ENCODE measurements around the gene PITPNB.
A peak's percentile ranks its signal among the peaks of the same experiment; 100 is the strongest.

PITPNB gene

DNA sequence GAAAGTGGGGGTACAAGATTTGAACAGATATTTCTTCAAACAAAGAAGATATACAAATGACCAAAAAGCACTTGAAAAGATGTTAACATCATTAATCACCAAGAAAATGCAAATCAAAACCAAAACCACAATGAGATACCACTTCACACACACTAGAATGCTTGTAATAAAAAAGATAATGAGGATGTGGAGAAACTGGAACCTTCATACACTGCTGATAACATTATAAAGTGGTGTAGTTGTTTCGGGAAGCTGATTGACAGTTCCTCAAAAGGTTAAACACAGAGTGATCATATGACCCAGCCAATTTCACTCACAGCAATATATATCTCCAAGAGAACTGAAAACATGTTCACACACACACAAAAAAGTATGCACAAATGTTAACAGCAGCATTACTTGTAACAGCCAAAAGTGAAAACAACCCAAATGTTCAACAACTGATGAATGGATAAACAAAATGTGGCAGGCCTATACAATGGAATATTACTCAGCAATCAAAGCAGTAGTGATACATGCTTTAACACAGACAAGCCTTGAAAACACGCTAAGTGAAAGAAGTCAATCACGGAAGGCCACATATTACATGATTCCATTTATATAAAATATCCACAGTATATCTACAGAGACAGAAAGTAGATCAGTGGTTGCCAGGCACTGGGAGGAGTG is 15.1 kb downstream of the PITPNB start:
- Mint-ChIP-seq H3K4me3 (no peak overlapping the region), H3K27ac (peak overlapping the region; percentile 71), H3K4me1 (ENCODE audit: low read depth) (peaks cover 58% of the 10 kb centered on the region), H3K27me3 (no peaks in the 10 kb centered on the region), H3K9me3 (no peaks in the 10 kb centered on the region), H3K36me3 (ENCODE audit: low read depth) (peaks cover 80% of the 10 kb centered on the region)

DNA sequence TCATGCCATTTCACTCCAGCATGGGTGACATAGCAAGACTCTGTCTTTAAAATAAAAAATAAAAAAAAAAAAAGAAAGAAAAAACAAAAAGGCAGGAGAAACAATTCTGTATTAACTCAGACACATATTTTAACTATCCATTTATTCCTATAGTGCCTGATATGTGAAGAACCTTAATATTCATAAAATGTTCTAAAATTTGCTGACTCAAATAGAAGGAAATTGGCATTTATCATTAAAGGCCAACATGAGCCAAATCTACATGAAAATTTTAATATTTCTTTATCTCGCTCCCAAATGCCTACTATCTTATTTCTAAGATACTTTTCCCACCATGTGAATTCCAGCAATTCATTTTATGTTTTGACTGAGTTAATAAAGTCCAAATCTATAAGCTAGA is 18.9 kb downstream of the PITPNB start:
- Mint-ChIP-seq H3K4me1 (ENCODE audit: low read depth) (peaks cover 26% of the 10 kb centered on the region), H3K27me3 (no peaks in the 10 kb centered on the region), H3K4me3 (no peak overlapping the region), H3K27ac (no peak overlapping the region), H3K36me3 (ENCODE audit: low read depth) (peaks cover 72% of the 10 kb centered on the region), H3K9me3 (no peaks in the 10 kb centered on the region)

DNA sequence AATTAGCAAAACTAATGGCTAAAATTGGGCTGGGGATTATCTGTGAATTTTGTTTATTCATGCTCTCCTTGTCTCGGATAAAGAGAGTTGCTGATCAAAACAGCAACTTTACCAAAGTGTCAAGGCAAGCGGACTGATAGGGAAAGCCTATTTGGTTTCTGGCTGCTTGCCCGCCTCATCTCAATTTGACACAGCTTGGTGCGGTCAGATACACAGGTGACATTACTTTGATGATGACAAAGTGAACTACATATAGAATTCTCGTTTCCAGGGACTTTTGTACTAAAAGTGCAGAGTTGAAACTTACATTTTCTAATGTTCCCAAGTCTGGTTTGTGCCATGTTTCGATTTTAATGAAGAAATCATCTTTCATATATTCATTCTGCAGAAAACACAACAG is 22.8 kb downstream of the PITPNB start:
- Mint-ChIP-seq H3K36me3 (ENCODE audit: low read depth) (peaks cover 80% of the 10 kb centered on the region), H3K27me3 (no peaks in the 10 kb centered on the region), H3K9me3 (no peaks in the 10 kb centered on the region), H3K4me3 (no peak overlapping the region), H3K4me1 (ENCODE audit: low read depth) (peaks cover 8% of the 10 kb centered on the region), H3K27ac (no peak overlapping the region)

DNA sequence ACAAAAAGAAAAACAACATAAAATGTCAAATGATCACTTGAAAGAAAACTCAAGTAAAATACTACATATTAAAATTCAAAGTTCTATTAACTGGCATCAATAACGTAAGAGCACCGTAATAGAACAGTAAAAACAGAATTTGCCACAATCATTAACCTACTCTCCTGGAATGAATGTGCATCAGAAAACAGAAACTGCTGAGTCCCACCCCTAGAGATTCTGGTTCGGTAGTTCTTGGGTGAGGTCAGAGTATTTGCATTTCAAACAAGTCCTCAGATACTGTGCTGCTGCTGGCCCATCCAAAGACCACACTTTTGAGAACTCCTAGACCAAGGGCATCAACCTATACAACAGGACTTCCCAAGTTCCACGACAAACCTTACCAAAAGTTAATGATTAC is 23.5 kb downstream of the PITPNB start:
- H3K4me1 Mint-ChIP-seq (ENCODE audit: low read depth) = peaks cover 3% of the 10 kb centered on the region
- H3K27ac Mint-ChIP-seq = no peak overlapping the region
- no peaks in the 10 kb centered on the region for H3K9me3 Mint-ChIP-seq
- H3K27me3 Mint-ChIP-seq = no peaks in the 10 kb centered on the region
- H3K4me3 Mint-ChIP-seq = no peak overlapping the region
- peaks cover 77% of the 10 kb centered on the region for H3K36me3 Mint-ChIP-seq (ENCODE audit: low read depth)

DNA sequence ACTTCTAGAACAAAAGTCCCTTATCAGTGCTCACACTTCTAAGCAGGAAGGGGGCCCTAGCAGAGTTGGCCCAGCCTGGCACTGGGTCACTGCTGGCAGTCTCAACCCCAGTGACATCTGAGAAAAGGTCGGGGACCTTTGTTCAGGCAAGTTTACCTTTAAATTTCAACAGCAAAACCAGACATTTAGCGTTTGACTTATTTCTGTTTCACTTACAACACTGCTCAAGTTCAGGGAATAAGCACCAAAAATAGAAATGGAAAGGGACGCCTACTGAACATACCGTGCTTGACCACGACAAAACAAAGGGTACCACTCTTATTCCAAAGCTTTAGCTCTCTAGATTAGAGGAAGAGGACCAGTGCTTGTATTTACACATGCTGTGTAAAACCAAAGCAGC is 26.2 kb downstream of the PITPNB start:
- Mint-ChIP-seq H3K27me3 (no peaks in the 10 kb centered on the region), H3K36me3 (ENCODE audit: low read depth) (peaks cover 87% of the 10 kb centered on the region), H3K27ac (peak overlapping the region; percentile 49), H3K4me3 (no peak overlapping the region), H3K9me3 (no peaks in the 10 kb centered on the region), H3K4me1 (ENCODE audit: low read depth) (peaks cover 3% of the 10 kb centered on the region)

DNA sequence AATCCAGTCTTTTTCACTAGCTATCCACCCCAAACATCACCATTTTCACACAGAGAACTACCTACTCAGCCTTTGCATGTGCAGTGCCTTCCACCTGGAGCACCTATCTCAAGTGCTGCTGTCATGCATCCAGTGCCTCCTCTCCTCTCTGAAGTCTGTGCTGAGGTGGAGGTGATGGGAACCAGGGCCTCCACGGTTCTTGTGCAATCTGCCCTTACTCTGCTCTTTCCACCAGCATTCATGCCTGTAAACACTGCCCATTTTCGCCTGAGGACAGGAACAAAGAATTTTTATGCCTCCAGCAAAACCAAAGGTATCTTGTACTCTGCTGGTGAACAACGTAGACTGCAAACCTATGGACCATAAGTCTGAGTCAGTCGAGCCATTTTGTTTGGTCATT is 27.0 kb downstream of the PITPNB start:
- no peak overlapping the region for H3K27ac Mint-ChIP-seq
- no peaks in the 10 kb centered on the region for H3K27me3 Mint-ChIP-seq
- H3K4me3 Mint-ChIP-seq = no peak overlapping the region
- H3K36me3 Mint-ChIP-seq (ENCODE audit: low read depth) = peaks cover 83% of the 10 kb centered on the region
- no peaks in the 10 kb centered on the region for H3K9me3 Mint-ChIP-seq
- H3K4me1 Mint-ChIP-seq (ENCODE audit: low read depth) = peaks cover 3% of the 10 kb centered on the region

DNA sequence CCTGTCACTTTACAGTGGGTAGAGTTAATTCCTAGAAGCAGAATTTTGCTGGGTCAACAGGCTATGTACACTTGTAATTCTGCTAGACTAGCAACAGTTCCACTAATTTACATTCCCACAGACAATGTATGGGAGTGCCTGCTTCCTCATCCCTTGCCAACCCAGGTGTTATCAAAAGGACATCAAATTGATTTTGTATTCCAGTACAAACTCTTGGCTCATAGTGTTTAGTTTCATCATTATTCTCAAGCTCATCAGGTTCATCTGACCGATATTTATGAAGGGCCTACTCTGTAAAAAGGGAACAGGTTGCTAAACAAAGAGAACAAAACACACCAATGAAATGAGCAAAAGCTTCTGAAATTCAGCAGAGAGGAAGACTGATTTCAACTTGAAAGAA is 30.7 kb downstream of the PITPNB start:
- Mint-ChIP-seq H3K27me3 (no peaks in the 10 kb centered on the region), H3K27ac (no peak overlapping the region), H3K9me3 (no peaks in the 10 kb centered on the region), H3K4me3 (no peak overlapping the region), H3K36me3 (ENCODE audit: low read depth) (peaks cover 80% of the 10 kb centered on the region), H3K4me1 (ENCODE audit: low read depth) (peaks cover 3% of the 10 kb centered on the region)

DNA sequence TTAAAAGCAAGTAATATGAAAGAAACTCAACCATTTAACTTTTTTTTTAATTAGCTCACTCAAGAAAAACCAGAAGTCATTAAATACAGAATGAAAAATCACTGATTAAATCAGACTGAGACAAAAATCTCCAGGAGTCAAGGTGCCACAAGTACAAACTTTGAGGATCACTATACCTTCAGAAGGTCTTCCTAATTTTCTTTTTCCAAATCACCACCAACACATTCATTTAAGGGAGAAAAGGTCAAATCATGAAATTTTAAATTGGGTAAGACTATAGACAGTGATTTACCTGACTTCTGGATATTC is 32.3 kb downstream of the PITPNB start:
- no peak overlapping the region for H3K27ac Mint-ChIP-seq
- H3K9me3 Mint-ChIP-seq = no peaks in the 10 kb centered on the region
- no peak overlapping the region for H3K4me3 Mint-ChIP-seq
- no peaks in the 10 kb centered on the region for H3K27me3 Mint-ChIP-seq
- no peaks in the 10 kb centered on the region for H3K4me1 Mint-ChIP-seq (ENCODE audit: low read depth)
- H3K36me3 Mint-ChIP-seq (ENCODE audit: low read depth) = peaks cover 74% of the 10 kb centered on the region

DNA sequence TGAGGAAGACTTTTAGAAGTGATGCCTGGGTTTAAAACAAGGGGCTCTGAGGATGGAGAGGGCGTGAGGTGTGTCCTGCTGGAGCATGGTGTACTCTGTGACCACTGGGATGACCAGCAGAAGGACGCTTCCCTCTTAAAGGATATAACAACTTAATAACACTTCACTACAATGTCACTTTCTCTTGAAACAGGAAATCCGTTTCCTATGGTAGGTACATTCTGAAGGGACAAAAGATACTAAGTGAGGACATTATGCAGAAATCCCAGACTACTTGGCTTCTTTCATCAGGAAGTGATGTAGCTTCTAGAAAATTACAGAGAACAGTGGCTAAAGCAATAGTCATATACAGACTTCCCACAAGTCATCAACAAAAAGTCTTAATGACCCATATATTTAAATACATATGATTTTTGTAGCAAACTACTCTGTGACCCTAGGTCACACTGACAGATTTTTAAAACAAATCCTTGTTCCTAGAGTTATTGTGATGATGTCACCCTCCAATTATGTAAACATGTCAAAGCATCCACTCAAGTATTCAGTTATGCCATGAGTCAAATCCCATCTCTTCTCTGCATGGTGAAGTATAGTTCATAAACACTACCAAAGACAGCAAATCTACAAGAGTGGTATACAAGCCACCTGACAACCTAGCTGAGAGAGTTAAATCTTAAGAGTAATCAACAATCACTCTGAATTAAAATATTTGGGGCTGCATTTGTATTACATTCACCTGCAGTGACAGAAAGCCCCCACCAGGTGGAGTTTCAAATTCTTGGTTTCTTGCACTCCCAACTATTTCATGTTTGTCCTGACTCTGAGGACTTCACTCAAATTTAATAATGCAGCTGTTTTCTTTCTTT is 32.8 kb downstream of the PITPNB start:
- Mint-ChIP-seq H3K9me3 (no peaks in the 10 kb centered on the region), H3K36me3 (ENCODE audit: low read depth) (peaks cover 69% of the 10 kb centered on the region), H3K4me1 (ENCODE audit: low read depth) (no peaks in the 10 kb centered on the region), H3K27ac (no peak overlapping the region), H3K4me3 (no peak overlapping the region), H3K27me3 (no peaks in the 10 kb centered on the region)

DNA sequence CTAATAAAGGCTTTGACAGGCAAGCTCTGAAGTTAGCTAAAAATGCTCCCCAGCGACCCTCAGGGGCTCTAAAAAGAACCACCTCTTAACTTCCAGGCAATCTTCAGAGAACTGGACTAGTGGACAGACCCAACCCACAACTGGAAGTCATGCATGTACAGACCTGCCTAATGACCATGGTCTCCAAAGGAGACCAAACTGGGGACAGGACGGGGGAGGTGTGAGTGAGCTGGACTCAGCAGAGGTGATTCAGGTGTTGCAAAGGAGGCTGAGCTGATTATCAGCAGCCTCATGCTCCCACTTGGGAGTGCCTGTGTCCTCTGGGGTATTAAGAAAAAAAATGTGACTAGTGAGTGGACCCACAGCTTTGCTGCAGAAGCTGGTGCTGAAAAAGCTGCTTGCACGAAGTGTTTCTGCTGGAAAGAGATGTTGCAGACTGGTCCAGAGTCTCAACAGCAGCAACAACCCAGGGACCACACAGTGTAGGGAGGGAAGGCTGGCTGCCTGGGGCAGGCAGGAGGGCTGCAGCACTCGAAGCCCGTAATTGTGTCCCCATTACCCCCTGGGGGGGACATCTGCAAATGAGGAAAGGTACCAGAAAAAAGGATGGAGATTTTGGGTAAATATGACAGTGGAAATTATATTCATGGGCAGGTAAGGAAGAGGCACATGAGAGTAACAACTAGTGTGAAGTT is 35.3 kb downstream of the PITPNB start:
- Mint-ChIP-seq H3K4me1 (ENCODE audit: low read depth) (peaks cover 14% of the 10 kb centered on the region), H3K4me3 (no peak overlapping the region), H3K9me3 (no peaks in the 10 kb centered on the region), H3K27me3 (no peaks in the 10 kb centered on the region), H3K36me3 (ENCODE audit: low read depth) (peaks cover 54% of the 10 kb centered on the region), H3K27ac (no peak overlapping the region)

DNA sequence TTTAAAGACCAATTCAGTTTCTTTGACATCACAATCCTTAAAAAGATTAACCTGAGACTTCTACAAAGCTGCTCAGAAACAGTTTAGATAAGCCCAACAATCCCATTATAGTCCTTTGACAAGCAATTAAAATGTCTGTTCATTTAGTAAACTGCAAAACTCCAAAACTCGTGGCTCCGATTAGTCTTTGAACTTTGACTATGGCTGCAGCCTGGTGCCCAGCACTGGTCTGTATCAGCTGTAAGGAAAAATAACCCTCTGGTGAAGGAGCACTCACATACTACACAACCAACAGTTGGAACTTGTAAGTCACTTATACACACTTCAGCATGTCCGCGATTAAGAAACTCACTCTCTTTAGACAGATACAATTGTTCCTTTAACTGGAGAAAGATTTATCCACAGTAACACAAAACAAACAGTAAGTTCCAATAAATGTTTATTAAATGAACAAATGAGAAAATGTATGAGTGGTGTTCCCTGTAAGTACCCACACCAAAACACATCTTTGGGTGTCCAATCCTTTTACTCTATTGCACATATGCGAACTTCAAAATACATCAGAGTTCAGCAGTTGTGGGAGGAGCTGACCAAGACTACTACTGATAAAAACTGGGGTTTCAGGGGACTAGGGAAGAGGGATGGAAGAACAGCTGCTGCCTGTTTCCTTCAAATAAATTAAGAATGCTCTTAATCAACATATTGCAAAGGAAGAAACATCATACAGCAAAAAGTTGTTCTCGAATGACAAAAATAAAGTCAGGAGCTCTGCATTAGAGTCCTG is 36.4 kb downstream of the PITPNB start:
- Mint-ChIP-seq H3K27ac (peak overlapping the region; percentile 26), H3K4me1 (ENCODE audit: low read depth) (peaks cover 25% of the 10 kb centered on the region), H3K27me3 (no peaks in the 10 kb centered on the region), H3K4me3 (no peak overlapping the region), H3K36me3 (ENCODE audit: low read depth) (peaks cover 44% of the 10 kb centered on the region), H3K9me3 (no peaks in the 10 kb centered on the region)

DNA sequence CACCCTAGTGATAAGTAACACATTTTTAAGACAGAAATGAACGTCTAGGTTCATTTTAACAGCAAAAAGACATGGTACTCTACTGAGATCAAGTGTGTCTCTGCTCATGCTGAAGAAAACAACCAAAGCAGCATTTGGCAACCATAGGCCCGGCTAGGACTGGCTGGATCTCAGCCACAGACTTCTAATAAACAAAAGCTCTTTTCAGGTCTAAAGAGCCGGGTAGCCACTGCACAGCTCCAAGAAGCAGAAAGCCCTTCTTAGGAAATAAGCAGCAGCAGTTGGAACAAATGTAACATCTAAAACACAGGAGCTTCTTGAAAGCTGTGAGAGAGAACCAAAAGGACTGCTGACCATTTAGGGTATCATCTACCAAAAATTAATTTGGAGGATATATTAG is 37.6 kb downstream of the PITPNB start:
- Mint-ChIP-seq H3K9me3 (no peaks in the 10 kb centered on the region), H3K4me3 (no peak overlapping the region), H3K27ac (no peak overlapping the region), H3K27me3 (no peaks in the 10 kb centered on the region), H3K36me3 (ENCODE audit: low read depth) (peaks cover 40% of the 10 kb centered on the region), H3K4me1 (ENCODE audit: low read depth) (peaks cover 37% of the 10 kb centered on the region)

DNA sequence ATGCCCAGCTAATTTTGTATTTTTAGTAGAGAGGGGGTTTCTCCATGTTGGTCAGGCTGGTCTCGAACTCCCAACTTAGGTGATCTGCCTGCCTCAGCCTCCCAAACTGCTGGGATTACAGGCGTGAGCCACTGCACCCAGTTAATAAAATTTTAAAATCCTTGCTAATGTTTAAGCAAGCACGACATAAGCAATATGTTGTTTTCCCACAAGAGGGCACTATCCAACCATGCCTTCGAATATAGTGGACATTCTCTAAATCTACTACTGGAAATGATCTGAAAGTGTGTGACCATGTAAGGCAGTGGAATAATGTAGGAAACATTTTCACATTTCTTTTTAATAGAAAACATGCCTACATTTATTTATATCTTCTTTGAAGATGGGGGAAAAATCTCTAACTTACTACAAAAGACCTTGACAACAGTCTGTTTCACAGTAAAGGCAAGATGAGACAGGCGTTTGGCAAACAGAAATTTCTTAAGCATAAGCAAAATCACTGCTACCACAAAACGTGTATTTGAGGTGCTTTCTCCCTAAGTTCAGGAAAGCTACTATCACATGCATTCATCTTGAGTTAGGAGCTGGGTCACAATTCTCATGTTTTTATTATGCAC is 38.2 kb downstream of the PITPNB start:
- Mint-ChIP-seq H3K9me3 (no peaks in the 10 kb centered on the region), H3K4me1 (ENCODE audit: low read depth) (peaks cover 43% of the 10 kb centered on the region), H3K27me3 (no peaks in the 10 kb centered on the region), H3K27ac (no peak overlapping the region), H3K4me3 (no peak overlapping the region), H3K36me3 (ENCODE audit: low read depth) (peaks cover 40% of the 10 kb centered on the region)

DNA sequence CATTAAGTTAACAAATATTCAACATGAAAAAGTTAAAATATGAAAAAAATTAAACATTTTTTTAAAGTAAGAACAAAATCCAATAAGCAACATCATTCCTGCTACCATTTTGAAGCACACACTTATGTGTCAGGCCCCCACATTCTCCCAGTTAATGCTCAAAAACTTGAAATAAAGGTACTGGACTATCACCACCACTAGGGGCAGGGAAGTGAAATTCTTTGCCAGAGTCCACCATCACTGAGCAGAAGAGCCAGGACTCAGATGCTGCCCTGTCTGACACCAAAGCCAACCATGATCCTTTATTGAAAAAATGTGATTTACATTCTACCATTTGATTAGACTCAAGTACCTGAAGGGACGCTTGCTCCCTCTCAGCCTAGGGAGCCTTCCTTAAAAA is 39.1 kb downstream of the PITPNB start:
- peaks cover 41% of the 10 kb centered on the region for H3K36me3 Mint-ChIP-seq (ENCODE audit: low read depth)
- H3K27me3 Mint-ChIP-seq = no peaks in the 10 kb centered on the region
- no peak overlapping the region for H3K4me3 Mint-ChIP-seq
- H3K4me1 Mint-ChIP-seq (ENCODE audit: low read depth) = peaks cover 52% of the 10 kb centered on the region
- H3K9me3 Mint-ChIP-seq = no peaks in the 10 kb centered on the region
- no peak overlapping the region for H3K27ac Mint-ChIP-seq

Data from stimulated activated naive CD8-positive, alpha-beta T cell treated with anti-CD3 and anti-CD28 coated beads, Interleukin-15, Interleukin-2, amounts not matched to agents 100 ng/mL and 50 ng/mL, for 24 hours (primary cell).